ENCODE data around the gene EHD4.

EHD4 gene

GRCh38 chr15:41855261-41855961, 116.9 kb downstream of the EHD4 start:
- Histone ChIP-seq H3K4me1 (ENCODE audit: control insufficient read depth in 2 of 2, insufficient read depth in 2 of 2, low read length in 2 of 2) (no peaks in the 10 kb centered on the region), H3K27me3 (ENCODE audit: control insufficient read depth in 2 of 2, insufficient read depth in 2 of 2, low read length in 2 of 2) (no peaks in the 10 kb centered on the region), H3K4me3 (ENCODE audit: low read length in 2 of 2) (no peak overlapping the region), H3K36me3 (ENCODE audit: control insufficient read depth in 2 of 2, insufficient read depth in 2 of 2, low read length in 2 of 2) (no peaks in the 10 kb centered on the region), H3K9me3 (ENCODE audit: control insufficient read depth in 2 of 2, low read length in 2 of 2) (no peaks in the 10 kb centered on the region), H3K27ac (ENCODE audit: low read depth in 2 of 2, low read length in 2 of 2) (no peak overlapping the region), H3K9ac (ENCODE audit: low read depth in 1 of 2, low read length in 2 of 2) (no peak overlapping the region)

DNA sequence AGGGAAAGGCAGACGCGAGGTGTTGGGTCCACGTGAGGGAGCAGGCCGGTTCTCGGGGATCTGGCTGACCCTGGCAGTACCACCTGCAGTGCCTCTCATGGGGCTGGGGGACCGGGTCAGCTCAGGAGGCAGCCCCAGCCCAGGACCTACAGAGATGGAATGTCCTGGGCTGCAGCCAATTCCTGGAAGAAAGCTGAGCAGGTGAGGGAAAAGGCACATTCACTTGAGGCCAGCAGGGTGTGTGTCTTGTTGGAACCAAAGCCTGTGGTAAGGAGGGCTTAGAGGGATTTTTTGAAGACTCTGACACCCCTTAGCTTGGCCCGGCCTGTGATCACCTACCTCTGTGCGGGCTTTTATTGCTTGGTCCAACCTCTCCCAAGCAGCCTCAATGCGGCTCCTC, 117.9 kb downstream of the EHD4 start:
- H3K27me3 ChIP-seq (ENCODE audit: control insufficient read depth in 2 of 2, insufficient read depth in 2 of 2, low read length in 2 of 2) = no peaks in the 10 kb centered on the region
- H3K27ac ChIP-seq (ENCODE audit: low read depth in 2 of 2, low read length in 2 of 2) = no peak overlapping the region
- no peaks in the 10 kb centered on the region for H3K36me3 ChIP-seq (ENCODE audit: control insufficient read depth in 2 of 2, insufficient read depth in 2 of 2, low read length in 2 of 2)

DNA sequence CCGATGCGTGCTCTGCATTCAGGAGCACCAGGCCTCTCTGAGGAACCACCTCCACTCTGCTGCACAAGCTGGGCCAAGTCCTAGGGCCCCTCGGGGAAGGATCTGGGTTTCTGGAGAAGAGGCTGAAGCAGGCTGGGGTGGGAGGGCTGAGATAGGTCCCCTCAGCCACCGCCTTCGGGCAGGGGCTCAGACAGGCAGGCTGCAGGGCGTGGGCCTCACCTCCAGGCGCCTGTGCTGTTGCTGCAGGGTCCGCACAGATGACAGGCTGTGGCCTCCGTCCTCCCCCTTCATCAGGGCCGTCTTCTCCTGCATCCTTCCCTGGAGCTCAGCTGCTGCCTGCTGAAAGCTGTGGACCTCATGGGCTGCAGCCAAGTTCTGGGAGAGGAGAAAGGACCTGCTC, 118.5 kb downstream of the EHD4 start:
- Histone ChIP-seq H3K36me3 (ENCODE audit: control insufficient read depth in 2 of 2, insufficient read depth in 2 of 2, low read length in 2 of 2) (no peaks in the 10 kb centered on the region), H3K4me3 (ENCODE audit: low read length in 2 of 2) (no peak overlapping the region), H3K9ac (ENCODE audit: low read depth in 1 of 2, low read length in 2 of 2) (no peak overlapping the region), H3K9me3 (ENCODE audit: control insufficient read depth in 2 of 2, low read length in 2 of 2) (no peaks in the 10 kb centered on the region), H3K27ac (ENCODE audit: low read depth in 2 of 2, low read length in 2 of 2) (no peak overlapping the region), H3K27me3 (ENCODE audit: control insufficient read depth in 2 of 2, insufficient read depth in 2 of 2, low read length in 2 of 2) (no peaks in the 10 kb centered on the region), H3K4me1 (ENCODE audit: control insufficient read depth in 2 of 2, insufficient read depth in 2 of 2, low read length in 2 of 2) (no peaks in the 10 kb centered on the region)

More for the DNA sequence above, 117.9 kb downstream of the EHD4 start:
- Histone ChIP-seq H3K9me3 (ENCODE audit: control insufficient read depth in 2 of 2, low read length in 2 of 2) (no peaks in the 10 kb centered on the region), H3K4me3 (ENCODE audit: low read length in 2 of 2) (no peak overlapping the region), H3K4me1 (ENCODE audit: control insufficient read depth in 2 of 2, insufficient read depth in 2 of 2, low read length in 2 of 2) (no peaks in the 10 kb centered on the region), H3K9ac (ENCODE audit: low read depth in 1 of 2, low read length in 2 of 2) (no peak overlapping the region)

DNA sequence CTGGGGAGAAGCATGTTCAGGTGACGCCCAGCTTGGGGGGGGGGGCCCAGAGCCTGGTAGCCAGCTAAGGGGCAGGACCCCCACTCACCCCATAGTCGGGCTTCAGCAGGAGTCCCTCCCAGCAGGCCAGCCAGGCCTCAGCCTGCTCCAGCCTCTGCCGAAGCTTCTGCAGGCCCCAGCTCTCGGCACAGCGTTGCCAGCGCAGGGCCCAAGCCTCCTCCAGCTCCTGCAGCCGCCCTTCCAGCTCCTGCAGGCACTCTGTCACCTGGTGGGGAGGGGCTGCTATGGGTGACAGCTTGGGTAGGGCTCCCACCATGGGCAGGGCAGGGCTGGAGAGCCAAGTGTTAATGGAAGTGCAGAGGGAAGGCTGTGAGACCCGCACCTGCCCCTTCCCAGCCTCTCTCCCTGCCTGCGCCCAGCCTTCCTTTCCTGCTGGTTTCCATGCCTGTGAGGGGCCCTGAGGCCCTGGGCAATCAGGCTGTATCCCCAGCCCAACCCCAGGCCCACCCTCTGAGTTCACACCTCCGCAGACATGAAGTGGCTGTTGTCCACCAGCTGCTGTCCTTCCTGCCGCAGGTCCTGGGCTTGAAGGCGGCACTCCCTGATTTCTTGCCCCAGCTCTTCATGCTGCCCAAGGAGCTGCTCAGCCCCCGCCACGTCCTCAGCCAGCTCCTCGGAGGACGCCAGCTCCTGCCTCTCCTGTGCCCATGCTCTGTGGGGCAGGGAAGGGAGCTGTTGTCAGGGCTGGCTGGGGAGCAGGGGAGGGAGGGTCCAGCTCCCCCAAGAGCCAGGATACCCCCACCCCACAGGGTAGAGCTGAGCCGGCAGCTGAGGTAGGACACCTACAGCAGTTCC, 119.4 kb downstream of the EHD4 start:
- no peaks in the 10 kb centered on the region for H3K9me3 ChIP-seq (ENCODE audit: control insufficient read depth in 2 of 2, low read length in 2 of 2)
- no peaks in the 10 kb centered on the region for H3K27me3 ChIP-seq (ENCODE audit: control insufficient read depth in 2 of 2, insufficient read depth in 2 of 2, low read length in 2 of 2)
- no peak overlapping the region for H3K9ac ChIP-seq (ENCODE audit: low read depth in 1 of 2, low read length in 2 of 2)
- H3K36me3 ChIP-seq (ENCODE audit: control insufficient read depth in 2 of 2, insufficient read depth in 2 of 2, low read length in 2 of 2) = peaks cover 4 to 7% of the 10 kb centered on the region in 2 donors
- H3K4me3 ChIP-seq (ENCODE audit: low read length in 2 of 2) = no peak overlapping the region
- no peak overlapping the region for H3K27ac ChIP-seq (ENCODE audit: low read depth in 2 of 2, low read length in 2 of 2)
- H3K4me1 ChIP-seq (ENCODE audit: control insufficient read depth in 2 of 2, insufficient read depth in 2 of 2, low read length in 2 of 2) = no peaks in the 10 kb centered on the region

GRCh38 chr15:41851755-41852370, 120.5 kb downstream of the EHD4 start:
- Histone ChIP-seq H3K9ac (ENCODE audit: low read depth in 1 of 2, low read length in 2 of 2) (no peak overlapping the region), H3K27ac (ENCODE audit: low read depth in 2 of 2, low read length in 2 of 2) (no peak overlapping the region), H3K9me3 (ENCODE audit: control insufficient read depth in 2 of 2, low read length in 2 of 2) (no peaks in the 10 kb centered on the region), H3K4me3 (ENCODE audit: low read length in 2 of 2) (no peak overlapping the region), H3K36me3 (ENCODE audit: control insufficient read depth in 2 of 2, insufficient read depth in 2 of 2, low read length in 2 of 2) (peaks cover 13% of the 10 kb centered on the region in 2 donors), H3K27me3 (ENCODE audit: control insufficient read depth in 2 of 2, insufficient read depth in 2 of 2, low read length in 2 of 2) (no peaks in the 10 kb centered on the region), H3K4me1 (ENCODE audit: control insufficient read depth in 2 of 2, insufficient read depth in 2 of 2, low read length in 2 of 2) (no peaks in the 10 kb centered on the region)

DNA sequence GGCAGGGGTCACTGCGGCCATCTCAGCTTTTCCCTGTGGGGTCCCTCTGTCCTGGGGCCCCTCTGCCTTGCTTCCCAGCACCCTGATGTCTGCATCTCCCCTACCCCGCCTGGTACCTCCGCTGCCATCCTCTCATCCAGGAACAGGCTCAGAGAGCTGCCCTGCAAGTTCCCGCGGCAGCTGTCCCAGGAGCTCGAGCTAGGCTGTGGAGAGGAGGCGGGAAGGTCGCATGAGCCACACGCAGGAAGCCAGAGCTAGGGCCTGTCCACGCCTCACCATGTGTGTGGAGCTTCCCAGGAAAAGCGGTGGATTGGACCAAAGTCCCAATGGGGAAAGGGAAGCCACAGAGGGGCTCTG, 121.2 kb downstream of the EHD4 start:
- no peaks in the 10 kb centered on the region for H3K27me3 ChIP-seq (ENCODE audit: control insufficient read depth in 2 of 2, insufficient read depth in 2 of 2, low read length in 2 of 2)
- H3K36me3 ChIP-seq (ENCODE audit: control insufficient read depth in 2 of 2, insufficient read depth in 2 of 2, low read length in 2 of 2) = peaks cover 18 to 20% of the 10 kb centered on the region in 2 donors
- H3K4me1 ChIP-seq (ENCODE audit: control insufficient read depth in 2 of 2, insufficient read depth in 2 of 2, low read length in 2 of 2) = no peaks in the 10 kb centered on the region
- no peaks in the 10 kb centered on the region for H3K9me3 ChIP-seq (ENCODE audit: control insufficient read depth in 2 of 2, low read length in 2 of 2)
- no peak overlapping the region for H3K9ac ChIP-seq (ENCODE audit: low read depth in 1 of 2, low read length in 2 of 2)
- no peak overlapping the region for H3K27ac ChIP-seq (ENCODE audit: low read depth in 2 of 2, low read length in 2 of 2)
- H3K4me3 ChIP-seq (ENCODE audit: low read length in 2 of 2) = no peak overlapping the region

GRCh38 chr15:41850482-41851166, 121.7 kb downstream of the EHD4 start:
- Histone ChIP-seq H3K27me3 (ENCODE audit: control insufficient read depth in 2 of 2, insufficient read depth in 2 of 2, low read length in 2 of 2) (no peaks in the 10 kb centered on the region), H3K9me3 (ENCODE audit: control insufficient read depth in 2 of 2, low read length in 2 of 2) (no peaks in the 10 kb centered on the region), H3K4me1 (ENCODE audit: control insufficient read depth in 2 of 2, insufficient read depth in 2 of 2, low read length in 2 of 2) (no peaks in the 10 kb centered on the region), H3K9ac (ENCODE audit: low read depth in 1 of 2, low read length in 2 of 2) (no peak overlapping the region), H3K4me3 (ENCODE audit: low read length in 2 of 2) (no peak overlapping the region), H3K36me3 (ENCODE audit: control insufficient read depth in 2 of 2, insufficient read depth in 2 of 2, low read length in 2 of 2) (peaks cover 18 to 21% of the 10 kb centered on the region in 2 donors), H3K27ac (ENCODE audit: low read depth in 2 of 2, low read length in 2 of 2) (no peak overlapping the region)

GRCh38 chr15:41849861-41850260, 122.5 kb downstream of the EHD4 start:
- Histone ChIP-seq H3K4me1 (ENCODE audit: control insufficient read depth in 2 of 2, insufficient read depth in 2 of 2, low read length in 2 of 2) (no peaks in the 10 kb centered on the region), H3K9me3 (ENCODE audit: control insufficient read depth in 2 of 2, low read length in 2 of 2) (no peaks in the 10 kb centered on the region)

GRCh38 chr15:41849204-41849603, 123.2 kb downstream of the EHD4 start:
- Histone ChIP-seq H3K27me3 (ENCODE audit: control insufficient read depth in 2 of 2, insufficient read depth in 2 of 2, low read length in 2 of 2) (no peaks in the 10 kb centered on the region), H3K9ac (ENCODE audit: low read depth in 1 of 2, low read length in 2 of 2) (no peak overlapping the region), H3K27ac (ENCODE audit: low read depth in 2 of 2, low read length in 2 of 2) (no peak overlapping the region), H3K36me3 (ENCODE audit: control insufficient read depth in 2 of 2, insufficient read depth in 2 of 2, low read length in 2 of 2) (peaks cover 18 to 25% of the 10 kb centered on the region in 2 donors), H3K4me1 (ENCODE audit: control insufficient read depth in 2 of 2, insufficient read depth in 2 of 2, low read length in 2 of 2) (no peaks in the 10 kb centered on the region), H3K4me3 (ENCODE audit: low read length in 2 of 2) (no peak overlapping the region), H3K9me3 (ENCODE audit: control insufficient read depth in 2 of 2, low read length in 2 of 2) (no peaks in the 10 kb centered on the region)

More at GRCh38 chr15:41849861-41850260, 122.5 kb downstream of the EHD4 start:
- no peak overlapping the region for H3K4me3 ChIP-seq (ENCODE audit: low read length in 2 of 2)
- peaks cover 18 to 24% of the 10 kb centered on the region in 2 donors for H3K36me3 ChIP-seq (ENCODE audit: control insufficient read depth in 2 of 2, insufficient read depth in 2 of 2, low read length in 2 of 2)
- no peak overlapping the region for H3K27ac ChIP-seq (ENCODE audit: low read depth in 2 of 2, low read length in 2 of 2)
- no peak overlapping the region for H3K9ac ChIP-seq (ENCODE audit: low read depth in 1 of 2, low read length in 2 of 2)
- H3K27me3 ChIP-seq (ENCODE audit: control insufficient read depth in 2 of 2, insufficient read depth in 2 of 2, low read length in 2 of 2) = no peaks in the 10 kb centered on the region

Data from mucosa of rectum (tissue), 2 donors.